SK-N-SH treated with all-trans-retinoic acid at 6 μM for 48 hours (cell line): ENCODE measurements around the gene PSMD14.

ENCODE experiments used
- ATAC-seq: fragments of 200-7000 bp; cut with Tn5 transposase; 3 replicates; pipeline ENCODE4 v1.9.1; 2020; ENCODE audit warnings: mild to moderate bottlenecking, moderate library complexity
- BACH2 ChIP-seq: fragments of 250-450 bp; sonication (Bioruptor Pico); IDR thresholded peaks from 2 replicates; pipeline ENCODE4 v1.9.0; 2021; ENCODE audit warnings: mild to moderate bottlenecking, borderline replicate concordance
- ESRRG ChIP-seq: fragments of 250-450 bp; sonication (Bioruptor Pico); IDR thresholded peaks from 2 replicates; pipeline ENCODE4 v1.6.1; 2021; ENCODE audit warnings: mild to moderate bottlenecking
- ISL1 ChIP-seq: fragments of 250-450 bp; sonication (Bioruptor Pico); IDR thresholded peaks from 2 replicates; pipeline ENCODE4 v2.1.2; 2022; ENCODE audit warnings: mild to moderate bottlenecking, moderate library complexity
- OSR1 ChIP-seq: fragments of 250-450 bp; sonication (Bioruptor Pico); IDR thresholded peaks from 2 replicates; pipeline ENCODE4 v1.8.0; 2022; ENCODE audit warnings: moderate library complexity, mild to moderate bottlenecking, inconsistent platforms
- PPARA ChIP-seq: fragments of 250-450 bp; sonication (Bioruptor Pico); IDR thresholded peaks from 2 replicates; pipeline ENCODE4 v1.5.0; 2020; ENCODE audit warnings: mild to moderate bottlenecking, borderline replicate concordance
- SNAI2 ChIP-seq: fragments of 250-450 bp; sonication (Bioruptor Pico); IDR thresholded peaks from 2 replicates; pipeline ENCODE4 v1.5.0; 2020; ENCODE audit warnings: mild to moderate bottlenecking, moderate library complexity
- TCF4 ChIP-seq: fragments of 250-450 bp; sonication (Bioruptor Pico); IDR thresholded peaks from 2 replicates; pipeline ENCODE4 v1.8.0; 2021; ENCODE audit warnings: mild to moderate bottlenecking, moderate library complexity, borderline replicate concordance
- TOX ChIP-seq: fragments of 250-450 bp; sonication (Bioruptor Pico); IDR thresholded peaks from 2 replicates; pipeline ENCODE4 v1.8.0; 2021; ENCODE audit warnings: mild to moderate bottlenecking, moderate library complexity, borderline replicate concordance
- ZC3H10 ChIP-seq: fragments of 250-450 bp; sonication (Bioruptor Pico); IDR thresholded peaks from 2 replicates; pipeline ENCODE4 v1.5.1; 2021; ENCODE audit warnings: mild to moderate bottlenecking, moderate library complexity
- ZFP3 ChIP-seq: fragments of 250-450 bp; sonication (Bioruptor Pico); IDR thresholded peaks from 2 replicates; pipeline ENCODE4 v1.5.0; 2020; ENCODE audit warnings: mild to moderate bottlenecking, moderate library complexity
- ZFP30 ChIP-seq: fragments of 450-650 bp; formaldehyde crosslinking; IDR thresholded peaks from 2 replicates; pipeline ENCODE4 v1.5.0; 2022; ENCODE audit warnings: mild to moderate bottlenecking, moderate library complexity
- ZNF565 ChIP-seq: fragments of 450-650 bp; formaldehyde crosslinking; conservative IDR thresholded peaks from 2 replicates; pipeline ENCODE4 v1.5.0; 2020; ENCODE audit warnings: low read depth, mild to moderate bottlenecking, moderate library complexity
- ZNF70 ChIP-seq: fragments of 450-650 bp; formaldehyde crosslinking; IDR thresholded peaks from 2 replicates; pipeline ENCODE4 v1.5.0; 2020; ENCODE audit warnings: mild to moderate bottlenecking, moderate library complexity
- TF ChIP-seq, protein P1 (sequence below): fragments of 250-450 bp; sonication (Bioruptor Pico); IDR thresholded peaks from 2 replicates; pipeline ENCODE4 v1.5.1; 2020; ENCODE audit warnings: low read depth, mild to moderate bottlenecking, moderate library complexity
- TF ChIP-seq, protein P2 (sequence below): fragments of 250-450 bp; sonication (Bioruptor Pico); IDR thresholded peaks from 2 replicates; pipeline ENCODE4 v1.8.0; 2021; ENCODE audit warnings: low read depth, mild to moderate bottlenecking, moderate library complexity, borderline replicate concordance
- TF ChIP-seq, protein P3 (sequence below): fragments of 250-450 bp; sonication (Bioruptor Pico); IDR thresholded peaks from 2 replicates; pipeline ENCODE4 v1.8.0; 2020; ENCODE audit warnings: mild to moderate bottlenecking, moderate library complexity, borderline replicate concordance
- TF ChIP-seq, protein P4 (sequence below): fragments of 250-450 bp; sonication (Bioruptor Pico); IDR thresholded peaks from 2 replicates; pipeline ENCODE4 v1.5.0; 2020; ENCODE audit warnings: mild to moderate bottlenecking, moderate library complexity

PSMD14 gene

DNA sequence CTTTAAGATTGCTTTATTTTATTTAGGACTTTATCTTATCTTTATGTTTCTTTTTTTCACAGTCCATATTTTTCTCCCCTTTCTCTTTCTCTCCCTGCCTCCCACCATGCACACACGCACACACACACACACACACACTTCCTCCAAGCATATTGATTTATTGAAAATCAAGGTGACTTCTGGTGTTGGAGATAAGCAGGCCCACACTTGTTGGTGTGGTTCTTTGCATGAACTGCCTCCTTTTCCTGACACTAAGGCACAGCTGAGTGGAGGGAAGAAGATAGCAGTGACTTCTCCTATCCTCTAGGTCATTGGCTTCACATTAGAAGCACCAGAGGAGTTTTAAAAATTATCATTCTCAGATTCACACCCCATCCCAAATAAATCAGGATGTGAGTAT, 125.9 kb downstream of the PSMD14 start:
- no peak for TF ChIP-seq ZNF565 (CRISPR knock-in tag)
- no peak for TF ChIP-seq ZFP3 (CRISPR knock-in tag)
- TF ChIP-seq ZFP30 (CRISPR knock-in tag), result no peak
- no peak for TF ChIP-seq ESRRG (CRISPR knock-in tag)
- no peak for TF ChIP-seq PPARA (CRISPR knock-in tag)
- TF ChIP-seq BACH2 (CRISPR knock-in tag), result no peak
- no peak for TF ChIP-seq ZC3H10 (CRISPR knock-in tag)
- no peak for TF ChIP-seq SNAI2
- TF ChIP-seq TCF4, result no peak
- TF ChIP-seq, protein P1, sequence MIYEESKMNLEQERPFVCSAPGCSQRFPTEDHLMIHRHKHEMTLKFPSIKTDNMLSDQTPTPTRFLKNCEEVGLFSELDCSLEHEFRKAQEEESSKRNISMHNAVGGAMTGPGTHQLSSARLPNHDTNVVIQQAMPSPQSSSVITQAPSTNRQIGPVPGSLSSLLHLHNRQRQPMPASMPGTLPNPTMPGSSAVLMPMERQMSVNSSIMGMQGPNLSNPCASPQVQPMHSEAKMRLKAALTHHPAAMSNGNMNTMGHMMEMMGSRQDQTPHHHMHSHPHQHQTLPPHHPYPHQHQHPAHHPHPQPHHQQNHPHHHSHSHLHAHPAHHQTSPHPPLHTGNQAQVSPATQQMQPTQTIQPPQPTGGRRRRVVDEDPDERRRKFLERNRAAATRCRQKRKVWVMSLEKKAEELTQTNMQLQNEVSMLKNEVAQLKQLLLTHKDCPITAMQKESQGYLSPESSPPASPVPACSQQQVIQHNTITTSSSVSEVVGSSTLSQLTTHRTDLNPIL (CRISPR knock-in tag), result no peak
- TF ChIP-seq, protein P2, sequence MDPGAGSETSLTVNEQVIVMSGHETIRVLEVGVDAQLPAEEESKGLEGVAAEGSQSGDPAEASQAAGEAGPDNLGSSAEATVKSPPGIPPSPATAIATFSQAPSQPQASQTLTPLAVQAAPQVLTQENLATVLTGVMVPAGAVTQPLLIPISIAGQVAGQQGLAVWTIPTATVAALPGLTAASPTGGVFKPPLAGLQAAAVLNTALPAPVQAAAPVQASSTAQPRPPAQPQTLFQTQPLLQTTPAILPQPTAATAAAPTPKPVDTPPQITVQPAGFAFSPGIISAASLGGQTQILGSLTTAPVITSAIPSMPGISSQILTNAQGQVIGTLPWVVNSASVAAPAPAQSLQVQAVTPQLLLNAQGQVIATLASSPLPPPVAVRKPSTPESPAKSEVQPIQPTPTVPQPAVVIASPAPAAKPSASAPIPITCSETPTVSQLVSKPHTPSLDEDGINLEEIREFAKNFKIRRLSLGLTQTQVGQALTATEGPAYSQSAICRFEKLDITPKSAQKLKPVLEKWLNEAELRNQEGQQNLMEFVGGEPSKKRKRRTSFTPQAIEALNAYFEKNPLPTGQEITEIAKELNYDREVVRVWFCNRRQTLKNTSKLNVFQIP (CRISPR knock-in tag), result no peak
- TF ChIP-seq, protein P3, sequence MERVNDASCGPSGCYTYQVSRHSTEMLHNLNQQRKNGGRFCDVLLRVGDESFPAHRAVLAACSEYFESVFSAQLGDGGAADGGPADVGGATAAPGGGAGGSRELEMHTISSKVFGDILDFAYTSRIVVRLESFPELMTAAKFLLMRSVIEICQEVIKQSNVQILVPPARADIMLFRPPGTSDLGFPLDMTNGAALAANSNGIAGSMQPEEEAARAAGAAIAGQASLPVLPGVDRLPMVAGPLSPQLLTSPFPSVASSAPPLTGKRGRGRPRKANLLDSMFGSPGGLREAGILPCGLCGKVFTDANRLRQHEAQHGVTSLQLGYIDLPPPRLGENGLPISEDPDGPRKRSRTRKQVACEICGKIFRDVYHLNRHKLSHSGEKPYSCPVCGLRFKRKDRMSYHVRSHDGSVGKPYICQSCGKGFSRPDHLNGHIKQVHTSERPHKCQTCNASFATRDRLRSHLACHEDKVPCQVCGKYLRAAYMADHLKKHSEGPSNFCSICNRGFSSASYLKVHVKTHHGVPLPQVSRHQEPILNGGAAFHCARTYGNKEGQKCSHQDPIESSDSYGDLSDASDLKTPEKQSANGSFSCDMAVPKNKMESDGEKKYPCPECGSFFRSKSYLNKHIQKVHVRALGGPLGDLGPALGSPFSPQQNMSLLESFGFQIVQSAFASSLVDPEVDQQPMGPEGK, result no peak
- TF ChIP-seq, protein P4, sequence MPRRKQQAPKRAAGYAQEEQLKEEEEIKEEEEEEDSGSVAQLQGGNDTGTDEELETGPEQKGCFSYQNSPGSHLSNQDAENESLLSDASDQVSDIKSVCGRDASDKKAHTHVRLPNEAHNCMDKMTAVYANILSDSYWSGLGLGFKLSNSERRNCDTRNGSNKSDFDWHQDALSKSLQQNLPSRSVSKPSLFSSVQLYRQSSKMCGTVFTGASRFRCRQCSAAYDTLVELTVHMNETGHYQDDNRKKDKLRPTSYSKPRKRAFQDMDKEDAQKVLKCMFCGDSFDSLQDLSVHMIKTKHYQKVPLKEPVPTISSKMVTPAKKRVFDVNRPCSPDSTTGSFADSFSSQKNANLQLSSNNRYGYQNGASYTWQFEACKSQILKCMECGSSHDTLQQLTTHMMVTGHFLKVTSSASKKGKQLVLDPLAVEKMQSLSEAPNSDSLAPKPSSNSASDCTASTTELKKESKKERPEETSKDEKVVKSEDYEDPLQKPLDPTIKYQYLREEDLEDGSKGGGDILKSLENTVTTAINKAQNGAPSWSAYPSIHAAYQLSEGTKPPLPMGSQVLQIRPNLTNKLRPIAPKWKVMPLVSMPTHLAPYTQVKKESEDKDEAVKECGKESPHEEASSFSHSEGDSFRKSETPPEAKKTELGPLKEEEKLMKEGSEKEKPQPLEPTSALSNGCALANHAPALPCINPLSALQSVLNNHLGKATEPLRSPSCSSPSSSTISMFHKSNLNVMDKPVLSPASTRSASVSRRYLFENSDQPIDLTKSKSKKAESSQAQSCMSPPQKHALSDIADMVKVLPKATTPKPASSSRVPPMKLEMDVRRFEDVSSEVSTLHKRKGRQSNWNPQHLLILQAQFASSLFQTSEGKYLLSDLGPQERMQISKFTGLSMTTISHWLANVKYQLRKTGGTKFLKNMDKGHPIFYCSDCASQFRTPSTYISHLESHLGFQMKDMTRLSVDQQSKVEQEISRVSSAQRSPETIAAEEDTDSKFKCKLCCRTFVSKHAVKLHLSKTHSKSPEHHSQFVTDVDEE, result no peak
- ATAC-seq, result no peak

DNA sequence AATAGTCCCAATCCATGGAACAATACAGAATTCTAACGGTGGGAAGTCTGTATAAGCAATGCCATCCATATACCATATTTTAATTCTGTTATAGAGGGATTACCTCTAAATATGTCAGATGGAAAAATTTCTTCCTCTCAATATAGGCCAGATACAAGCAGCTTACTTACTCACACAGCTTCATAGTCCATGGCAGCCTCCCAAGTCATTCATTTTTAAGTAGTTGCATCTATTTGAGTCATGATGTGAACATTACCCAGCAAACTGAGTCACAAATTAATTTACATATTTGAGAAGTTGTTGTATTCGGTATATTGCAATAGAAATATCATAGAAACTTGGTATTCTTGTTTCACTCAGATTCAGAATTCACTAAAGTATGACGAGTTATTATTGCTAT, 128.2 kb downstream of the PSMD14 start:
- TF ChIP-seq BACH2 (CRISPR knock-in tag) (no peak), OSR1 (CRISPR knock-in tag) (no peak), ZFP3 (CRISPR knock-in tag) (no peak), ISL1 (CRISPR knock-in tag) (no peak), TOX (CRISPR knock-in tag) (no peak), ZNF565 (CRISPR knock-in tag) (no peak), ZNF70 (CRISPR knock-in tag) (no peak)
- TF ChIP-seq, protein P1 (CRISPR knock-in tag), result no peak
- TF ChIP-seq, protein P2 (CRISPR knock-in tag), result no peak
- TF ChIP-seq, protein P3, result no peak
- no peak for ATAC-seq
